Fibroblast of lung (primary cell): ENCODE results near the gene MS4A6E. TPM values are rescaled to one million over a fixed set of nuclear protein-coding genes. Genes with fewer than 3 reads are reported as not detected.

Source experiments
- DNase-seq, 2 donors: peaks; one replicate each; pipeline versions ENCODE4 v3.0.0 to v3.0.0-alpha.2; 2010; ENCODE audit warnings: low read depth in 2 of 2
- H2AFZ ChIP-seq: 2 replicates; pipeline ENCODE4 v1.5.1; 2012; ENCODE audit warnings: low read length, control low read depth, inconsistent platforms
- H3K27ac ChIP-seq: 2 replicates; pipeline ENCODE4 v1.5.1; 2011; ENCODE audit warnings: low read length, control low read depth; ENCODE audit not compliant: insufficient read depth
- H3K27me3 ChIP-seq: 2 replicates; pipeline ENCODE4 v1.5.1; 2011; ENCODE audit warnings: mild to moderate bottlenecking, low read length; ENCODE audit not compliant: control insufficient read depth, insufficient read depth
- H3K36me3 ChIP-seq: 2 replicates; pipeline ENCODE4 v1.5.1; 2011; ENCODE audit warnings: low read length; ENCODE audit not compliant: control insufficient read depth, insufficient read depth
- H3K4me1 ChIP-seq: 2 replicates; pipeline ENCODE4 v1.5.1; 2011; ENCODE audit warnings: low read length; ENCODE audit not compliant: control insufficient read depth, insufficient read depth; ENCODE audit errors: extremely low read depth
- H3K4me2 ChIP-seq: 2 replicates; pipeline ENCODE4 v1.5.1; 2011; ENCODE audit warnings: low read length, control low read depth; ENCODE audit not compliant: insufficient read depth; ENCODE audit errors: extremely low read depth
- H3K4me3 ChIP-seq, 4 experiments: fragments of 200-600 bp in 1 of 4; sonication (generic) in 1 of 4; replicated peaks in 1 of 4; 2 replicates each; pipeline ENCODE4 v1.5.1; 2011 to 2016; ENCODE audit warnings: low read length in 4 of 4, low read depth in 3 of 4, mild to moderate bottlenecking in 3 of 4, control low read depth in 2 of 4, inconsistent platforms in 1 of 4, mixed read lengths in 1 of 4; ENCODE audit not compliant: insufficient read depth in 1 of 4; ENCODE audit errors: control extremely low read depth in 1 of 4
- H3K79me2 ChIP-seq: 2 replicates; pipeline ENCODE4 v1.5.1; 2012; ENCODE audit warnings: mild to moderate bottlenecking, low read length, inconsistent platforms; ENCODE audit not compliant: control insufficient read depth, insufficient read depth
- H3K9ac ChIP-seq: 2 replicates; pipeline ENCODE4 v1.5.1; 2011; ENCODE audit warnings: mild to moderate bottlenecking, low read length, control low read depth; ENCODE audit not compliant: insufficient read depth
- H3K9me3 ChIP-seq: 2 replicates; pipeline ENCODE4 v1.5.1; 2012; ENCODE audit warnings: low read depth, low read length; ENCODE audit not compliant: control insufficient read depth, insufficient read depth
- H4K20me1 ChIP-seq: 2 replicates; pipeline ENCODE4 v1.5.1; 2011; ENCODE audit warnings: low read length; ENCODE audit not compliant: control insufficient read depth, insufficient read depth; ENCODE audit errors: extremely low read depth
- EZH2 ChIP-seq: IDR thresholded peaks from 2 replicates; pipeline ENCODE4 v1.5.1; 2012; ENCODE audit warnings: low read length, control low read depth, mild to moderate bottlenecking; ENCODE audit errors: missing control alignments
- polyA plus RNA-seq, 2 donors: library from polyadenylated mRNA; depleted of rRNA in 1 of 2; stranded (reverse) in 1 of 2; unstranded in 1 of 2; fragments of >200 nt; gene quantifications; 2 replicates each; pipeline ENCODE4 v1.2.1, GENCODE V29; 2011 to 2012; ENCODE audit warnings: missing spikeins in 1 of 2
- total RNA-seq: library from RNA; depleted of rRNA; stranded (reverse); fragments of >200 nt; gene quantifications from 2 replicates; pipeline ENCODE4 v1.2.1, GENCODE V29; 2014
- TF ChIP-seq, protein P1 (sequence below), 2 donors: IDR thresholded peaks in 1 of 2; conservative IDR thresholded peaks in 1 of 2; 1 replicate in 1 of 2; 2 replicates in 1 of 2; pipeline ENCODE4 v1.5.1; 2011 to 2012; ENCODE audit warnings: low read length in 2 of 2, control low read depth in 1 of 2, inconsistent platforms in 1 of 2, low read depth in 1 of 2, mild to moderate bottlenecking in 1 of 2

MS4A6E gene
- total and polyA plus RNA-seq, 2 donors (not counting 1 experiment from before 2014, with no cell fraction given) = not detected

DNA sequence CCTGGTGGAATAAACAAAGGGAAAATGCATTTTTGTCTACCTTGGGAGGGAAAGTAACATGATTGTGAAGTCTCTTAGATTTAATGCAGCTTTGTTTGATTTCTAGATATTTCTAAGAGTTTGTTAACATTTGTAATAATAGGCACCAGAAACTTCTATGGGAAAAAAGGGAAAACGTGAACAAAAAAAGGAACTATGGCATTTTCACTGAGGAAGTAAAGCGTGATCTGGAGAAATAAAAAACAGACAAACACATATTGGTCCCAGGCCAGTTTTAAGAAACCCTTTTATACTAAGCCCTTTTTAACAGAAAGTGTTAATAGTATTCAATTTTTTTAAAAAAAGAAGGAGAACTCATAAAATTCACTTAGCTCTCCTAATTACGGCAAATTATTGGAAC, 44.3 kb downstream of the MS4A6E start:
- TF ChIP-seq, protein P1, sequence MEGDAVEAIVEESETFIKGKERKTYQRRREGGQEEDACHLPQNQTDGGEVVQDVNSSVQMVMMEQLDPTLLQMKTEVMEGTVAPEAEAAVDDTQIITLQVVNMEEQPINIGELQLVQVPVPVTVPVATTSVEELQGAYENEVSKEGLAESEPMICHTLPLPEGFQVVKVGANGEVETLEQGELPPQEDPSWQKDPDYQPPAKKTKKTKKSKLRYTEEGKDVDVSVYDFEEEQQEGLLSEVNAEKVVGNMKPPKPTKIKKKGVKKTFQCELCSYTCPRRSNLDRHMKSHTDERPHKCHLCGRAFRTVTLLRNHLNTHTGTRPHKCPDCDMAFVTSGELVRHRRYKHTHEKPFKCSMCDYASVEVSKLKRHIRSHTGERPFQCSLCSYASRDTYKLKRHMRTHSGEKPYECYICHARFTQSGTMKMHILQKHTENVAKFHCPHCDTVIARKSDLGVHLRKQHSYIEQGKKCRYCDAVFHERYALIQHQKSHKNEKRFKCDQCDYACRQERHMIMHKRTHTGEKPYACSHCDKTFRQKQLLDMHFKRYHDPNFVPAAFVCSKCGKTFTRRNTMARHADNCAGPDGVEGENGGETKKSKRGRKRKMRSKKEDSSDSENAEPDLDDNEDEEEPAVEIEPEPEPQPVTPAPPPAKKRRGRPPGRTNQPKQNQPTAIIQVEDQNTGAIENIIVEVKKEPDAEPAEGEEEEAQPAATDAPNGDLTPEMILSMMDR (conservative IDR thresholded peaks at IDR 0.05 in 1 of 2, IDR thresholded peaks at IDR 0.05 in 1 of 2; ENCODE audit: low read depth in 1 of 2, low read length in 2 of 2) = no peak
- no peak for TF ChIP-seq EZH2
- Histone ChIP-seq H3K36me3 (no peaks in the 10 kb centered on the region), H2AFZ (no peak overlapping the region), H3K9ac (no peak overlapping the region), H3K79me2 (no peaks in the 10 kb centered on the region), H3K9me3 (no peaks in the 10 kb centered on the region), H3K27me3 (no peaks in the 10 kb centered on the region), H4K20me1 (no peaks in the 10 kb centered on the region), H3K4me2 (no peak overlapping the region), H3K4me3 (no peak overlapping the region), H3K27ac (no peak overlapping the region), H3K4me1 (no peaks in the 10 kb centered on the region)
- DNase-seq = no peak

DNA sequence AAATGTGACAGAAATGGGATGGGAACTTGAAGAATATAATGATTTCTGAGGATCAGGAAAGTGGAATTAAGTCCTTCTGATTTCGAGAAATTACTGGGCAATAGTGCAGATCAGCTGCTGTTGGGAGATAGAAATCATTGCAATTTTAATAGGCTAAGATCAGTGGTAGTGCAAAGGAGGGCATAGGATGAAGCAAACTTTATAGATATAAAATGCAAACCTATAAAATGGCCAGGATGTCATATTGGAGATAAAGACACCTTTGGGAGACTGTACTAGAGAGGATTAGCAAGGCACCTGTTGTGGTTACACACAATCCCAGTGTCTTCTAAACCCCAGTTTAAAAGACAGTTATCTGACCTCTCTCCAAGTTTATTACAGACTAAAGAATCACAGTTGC, 44.8 kb downstream of the MS4A6E start:
- Histone ChIP-seq H3K36me3 (no peaks in the 10 kb centered on the region), H3K4me1 (no peaks in the 10 kb centered on the region), H3K4me3 (no peak overlapping the region), H3K4me2 (no peak overlapping the region), H3K79me2 (no peaks in the 10 kb centered on the region), H3K9me3 (no peaks in the 10 kb centered on the region), H3K27ac (no peak overlapping the region), H3K27me3 (no peaks in the 10 kb centered on the region), H2AFZ (no peak overlapping the region), H3K9ac (no peak overlapping the region), H4K20me1 (no peaks in the 10 kb centered on the region)
- no peak for TF ChIP-seq EZH2
- TF ChIP-seq, protein P1 (conservative IDR thresholded peaks at IDR 0.05 in 1 of 2, IDR thresholded peaks at IDR 0.05 in 1 of 2; ENCODE audit: low read depth in 1 of 2, low read length in 2 of 2) = no peak
- no peak for DNase-seq

DNA sequence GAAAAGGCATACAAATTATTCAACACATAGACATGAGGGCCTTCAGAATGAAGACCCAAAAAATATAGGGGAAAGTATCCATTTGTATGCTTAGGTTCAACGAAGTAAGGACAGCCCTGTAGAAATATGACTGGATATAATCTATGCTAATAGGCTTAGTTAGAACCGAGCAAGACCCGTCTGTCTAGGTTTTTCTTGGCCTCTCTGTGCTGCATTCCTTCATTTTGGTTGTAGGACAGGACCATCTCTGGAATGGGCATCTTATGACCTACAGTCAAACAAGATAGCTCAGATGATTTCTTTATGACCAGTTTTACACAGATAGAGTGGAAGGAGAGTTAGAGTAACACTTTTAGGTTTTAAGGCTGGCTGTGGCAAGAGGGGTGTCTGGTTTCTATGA, 45.7 kb downstream of the MS4A6E start:
- no peak overlapping the region for H3K9ac ChIP-seq
- no peak overlapping the region for H2AFZ ChIP-seq
- H4K20me1 ChIP-seq = no peaks in the 10 kb centered on the region
- no peak for DNase-seq
- H3K79me2 ChIP-seq = no peaks in the 10 kb centered on the region
- TF ChIP-seq, protein P1 (conservative IDR thresholded peaks at IDR 0.05 in 1 of 2, IDR thresholded peaks at IDR 0.05 in 1 of 2; ENCODE audit: low read depth in 1 of 2, low read length in 2 of 2) = no peak
- no peak for TF ChIP-seq EZH2
- no peaks in the 10 kb centered on the region for H3K27me3 ChIP-seq
- no peaks in the 10 kb centered on the region for H3K36me3 ChIP-seq
- no peak overlapping the region for H3K27ac ChIP-seq
- no peaks in the 10 kb centered on the region for H3K9me3 ChIP-seq
- no peak overlapping the region for H3K4me2 ChIP-seq
- H3K4me3 ChIP-seq = no peak overlapping the region
- H3K4me1 ChIP-seq = no peaks in the 10 kb centered on the region
